GM18520 (cell line): ENCODE data around the gene DIP2C.
"Not testable (repeated sequence)": the region's sequence is repeated elsewhere in the genome, so short reads cannot be mapped to it uniquely, and the experiment has no call there.

Experiments used
- ATAC-seq: cut with Tn5 transposase; IDR thresholded peaks from one replicate; pipeline ENCODE4 v1.9.1; 2021; ENCODE audit not compliant: unreplicated experiment

Gene DIP2C

DNA sequence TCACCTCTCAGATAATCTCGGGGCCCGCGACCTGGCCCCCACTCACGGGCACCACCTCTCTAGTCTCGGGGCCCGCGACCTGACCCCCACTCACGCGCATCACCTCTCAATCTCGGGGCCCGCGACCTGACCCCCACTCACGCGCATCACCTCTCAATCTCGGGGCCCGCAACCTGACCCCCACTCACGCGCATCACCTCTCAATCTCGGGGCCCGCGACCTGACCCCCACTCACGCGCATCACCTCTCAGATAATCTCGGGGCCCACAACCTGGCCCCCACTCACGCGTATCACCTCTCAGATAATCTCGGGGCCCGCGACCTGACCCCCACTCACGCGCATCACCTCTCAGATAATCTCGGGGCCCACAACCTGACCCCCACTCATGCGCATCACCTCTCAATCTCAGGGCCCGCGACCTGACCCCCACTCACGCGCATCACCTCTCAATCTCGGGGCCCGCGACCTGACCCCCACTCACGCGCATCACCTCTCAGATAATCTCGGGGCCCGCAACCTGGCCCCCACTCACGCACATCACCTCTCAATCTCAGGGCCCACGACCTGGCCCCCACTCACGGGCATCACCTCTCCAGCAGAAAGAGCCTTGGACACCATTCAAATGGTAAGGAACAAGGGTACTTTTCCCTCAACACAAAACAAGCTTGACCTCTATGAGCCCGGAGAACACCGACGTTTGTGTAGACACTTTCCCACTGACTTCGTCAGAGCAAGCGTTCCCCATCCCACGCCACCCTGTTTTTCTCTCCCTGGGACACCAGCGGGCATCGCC is 104.8 kb downstream of the DIP2C start:
- ATAC-seq: not testable (repeated sequence)

DNA sequence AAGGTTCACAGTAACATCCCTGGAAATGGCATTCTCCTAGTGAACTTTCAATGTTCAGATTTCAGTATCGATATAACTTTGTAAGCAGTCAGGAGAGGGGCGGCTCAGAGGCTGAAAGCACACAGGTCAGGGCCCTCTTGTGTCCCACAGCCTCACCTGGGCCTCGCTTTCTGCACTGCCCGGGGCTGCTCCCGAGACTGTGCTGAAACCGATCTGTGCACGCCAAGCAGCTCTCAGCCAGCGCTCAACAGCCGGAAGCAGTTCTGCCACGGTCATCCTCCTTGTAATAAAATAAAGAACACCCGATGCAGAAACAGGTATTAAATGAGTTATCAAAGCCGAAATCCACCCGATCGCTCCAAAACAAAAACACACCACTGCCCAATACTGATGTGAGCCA is 106.0 kb downstream of the DIP2C start:
- ATAC-seq: no peak

DNA sequence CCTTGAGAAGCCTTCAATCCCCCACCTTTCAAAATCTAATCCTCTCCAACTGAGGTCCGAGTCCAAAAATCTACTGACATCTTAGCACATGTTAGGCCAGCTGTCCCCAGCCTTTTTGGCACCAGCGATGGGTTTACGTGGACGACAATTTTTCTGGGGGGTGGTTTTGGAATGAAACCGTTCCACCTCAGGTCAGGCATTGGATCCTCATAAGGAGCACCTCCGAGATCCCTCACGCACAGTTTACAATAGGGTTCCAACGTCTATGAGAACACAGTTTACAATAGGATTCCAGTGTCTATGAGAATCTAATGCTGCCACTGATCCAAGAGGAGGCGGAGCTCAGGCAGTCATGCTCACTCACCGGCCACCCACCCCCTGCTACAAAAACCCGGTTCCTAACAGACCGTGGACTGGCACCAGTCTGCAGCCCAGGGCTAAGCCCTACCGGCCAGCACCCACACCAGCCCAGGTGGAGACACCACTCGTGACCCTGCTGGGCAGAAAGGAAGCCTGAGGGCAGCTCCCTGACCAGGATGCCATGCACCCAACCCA is 107.6 kb downstream of the DIP2C start:
- ATAC-seq: no peak

DNA sequence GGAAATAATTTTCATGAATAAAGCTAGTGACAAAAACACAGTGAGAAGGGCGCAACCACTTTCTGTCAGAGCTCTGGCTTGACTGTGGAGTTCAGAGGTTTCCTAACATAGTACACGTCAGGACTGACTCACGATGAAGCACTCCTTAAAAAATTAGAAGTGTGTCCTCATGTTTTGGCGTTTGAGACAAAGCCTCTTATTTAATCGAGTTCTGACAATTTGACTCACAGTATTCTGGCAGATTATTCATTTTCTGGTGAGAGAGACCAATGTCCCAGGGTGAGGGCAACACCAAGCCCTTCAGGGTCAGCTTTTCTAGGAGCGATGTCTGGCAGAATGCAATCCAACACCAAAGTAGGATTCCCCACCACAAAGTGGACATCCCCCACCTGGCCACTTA is 108.7 kb downstream of the DIP2C start:
- no peak for ATAC-seq

DNA sequence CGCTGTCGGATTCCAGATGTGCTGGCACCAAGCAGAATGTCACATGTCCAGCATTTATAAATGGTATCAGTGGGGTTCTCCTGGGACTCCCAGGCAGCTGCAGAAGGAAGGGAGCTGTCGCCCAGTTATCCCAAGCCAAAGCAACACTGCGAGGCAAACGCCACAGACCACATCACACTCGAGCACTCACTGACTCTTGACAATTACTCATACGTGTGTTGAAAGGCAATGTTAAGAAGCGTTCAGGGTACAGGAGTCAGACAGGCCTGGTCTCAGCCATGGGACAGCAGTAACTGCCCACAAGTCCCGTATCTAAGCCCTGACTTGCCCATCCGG is 113.4 kb downstream of the DIP2C start:
- no peak for ATAC-seq

DNA sequence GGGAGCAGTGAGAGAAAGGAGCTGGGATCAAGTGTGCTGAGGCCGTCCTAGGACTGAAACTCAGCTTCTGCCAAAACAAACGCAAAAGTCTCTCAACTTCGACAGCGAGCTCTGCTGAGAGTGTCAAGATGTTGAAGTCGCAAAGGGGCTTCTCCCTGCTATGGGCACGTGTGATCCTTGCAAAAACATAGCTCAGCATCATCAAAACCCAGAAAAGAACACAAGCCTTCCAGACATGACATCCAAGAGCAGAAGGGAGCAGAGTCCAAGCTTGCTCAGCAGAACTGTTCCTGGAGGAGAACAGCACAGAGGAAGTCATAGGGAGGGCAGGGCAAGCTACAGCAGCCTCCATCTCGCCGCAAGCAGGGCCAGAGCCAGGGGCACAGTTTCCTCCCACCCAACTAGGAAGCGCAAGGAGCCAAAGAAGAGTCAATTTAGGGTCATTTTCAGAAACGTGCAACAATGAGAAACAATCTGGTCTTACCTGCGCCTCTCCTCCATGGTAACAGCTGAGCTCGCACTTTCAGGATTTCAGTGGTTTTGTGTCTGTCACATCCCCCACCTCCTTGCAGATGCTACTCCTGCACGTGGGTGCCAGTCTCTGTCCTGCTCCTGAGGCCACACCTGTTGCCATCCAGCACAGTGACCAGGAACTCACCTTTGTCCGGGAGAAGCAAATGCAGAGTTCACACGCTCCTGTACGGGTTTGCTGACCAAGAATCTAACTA is 113.9 kb downstream of the DIP2C start:
- ATAC-seq: no peak

DNA sequence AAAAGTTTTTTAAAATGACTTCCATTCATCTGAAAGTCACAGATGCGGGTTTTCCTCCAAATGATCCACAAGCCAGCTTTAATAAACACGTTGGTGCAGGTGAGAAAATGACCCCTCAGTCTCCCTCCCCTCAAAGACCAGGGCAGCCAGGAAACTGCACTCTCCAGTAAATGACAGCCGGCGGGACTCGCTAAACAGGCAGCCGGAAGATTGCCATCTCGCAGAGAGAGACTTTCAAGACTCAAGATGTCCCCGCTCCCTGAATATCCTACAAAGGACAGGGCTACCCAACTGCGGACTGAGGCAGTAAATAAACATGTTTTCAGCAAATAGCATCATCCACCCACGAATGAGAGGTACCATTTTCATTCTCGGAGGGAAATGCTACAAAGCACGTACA is 116.8 kb downstream of the DIP2C start:
- no peak for ATAC-seq

DNA sequence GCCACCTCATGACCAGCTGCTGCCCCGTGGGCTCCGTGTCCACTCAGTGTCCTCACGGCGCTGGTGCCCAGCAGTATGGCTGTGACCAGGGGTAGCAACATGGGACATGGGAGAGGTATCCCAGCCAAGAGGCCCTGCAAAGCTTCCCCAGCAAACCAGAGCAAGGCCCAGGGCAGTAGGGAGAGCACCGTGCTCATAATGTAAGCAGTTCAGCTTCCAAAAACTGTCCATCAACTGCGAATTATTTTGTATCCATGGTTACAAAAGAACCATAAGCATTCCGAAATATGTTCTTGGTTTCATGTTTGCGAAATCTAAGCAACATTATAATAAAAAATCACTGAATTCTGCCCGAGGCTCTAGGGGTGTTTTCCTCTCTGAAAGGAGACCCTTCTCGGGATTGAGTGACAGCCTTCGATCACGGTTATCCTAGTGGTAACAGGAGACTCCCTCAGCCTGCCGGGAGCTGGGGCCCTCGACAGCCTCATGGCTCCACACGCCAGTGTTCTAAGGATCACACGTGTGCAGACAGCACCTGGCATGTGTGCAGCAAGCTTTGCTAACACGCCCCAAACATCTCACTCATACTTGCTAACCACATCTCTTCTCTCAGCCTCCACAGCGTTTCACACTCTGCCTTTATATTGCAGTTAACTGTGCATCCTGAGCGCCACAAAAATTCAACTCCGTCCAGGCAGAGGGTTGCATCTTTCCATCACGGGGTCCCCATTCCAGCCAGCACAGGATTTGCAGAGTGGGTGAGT is 117.6 kb downstream of the DIP2C start:
- ATAC-seq: no peak

DNA sequence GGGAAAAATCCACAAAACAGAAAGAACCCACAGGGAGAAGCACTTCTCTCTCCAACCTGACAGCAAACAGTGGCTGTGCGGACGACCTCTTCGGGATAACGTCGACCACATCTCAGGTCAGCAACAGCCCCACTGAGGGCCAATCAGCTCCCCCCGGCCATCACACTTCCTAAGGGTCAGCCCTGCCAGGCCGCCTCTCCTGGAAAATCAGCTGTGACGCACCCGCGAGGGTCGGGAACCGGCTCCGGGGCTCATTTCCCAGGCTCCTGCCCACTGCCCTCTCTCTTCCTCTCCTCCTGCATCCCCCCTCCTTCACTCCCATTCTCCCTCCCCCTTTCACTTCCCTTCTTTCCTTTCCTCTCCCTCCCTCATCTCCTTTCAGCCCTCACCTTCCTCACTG is 118.3 kb downstream of the DIP2C start:
- no peak for ATAC-seq

DNA sequence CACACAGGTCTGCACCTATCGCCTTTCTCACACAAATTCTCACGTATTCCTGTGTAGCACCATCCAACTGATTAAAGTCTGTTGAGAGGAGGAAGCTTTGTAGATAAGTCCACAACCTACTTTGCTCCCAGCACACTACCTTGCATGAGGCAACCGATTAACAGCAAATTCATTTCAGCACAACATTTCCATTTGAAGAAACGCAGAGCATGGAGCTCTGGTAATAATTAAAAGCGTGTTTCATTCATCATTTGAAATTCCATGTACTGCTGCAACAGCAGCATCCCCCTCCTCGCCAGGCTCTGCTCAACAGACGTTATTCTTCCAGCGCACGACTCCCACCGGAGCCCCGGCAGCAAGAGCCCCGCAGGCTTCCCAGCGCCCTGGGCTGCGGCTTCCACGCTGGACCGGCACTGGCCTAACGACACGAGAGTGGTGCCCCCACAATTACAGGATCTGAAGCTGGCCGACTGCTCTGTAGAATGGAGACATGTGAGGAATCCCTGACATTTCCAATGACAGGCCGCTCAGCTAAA is 118.8 kb downstream of the DIP2C start:
- ATAC-seq: no peak

DNA sequence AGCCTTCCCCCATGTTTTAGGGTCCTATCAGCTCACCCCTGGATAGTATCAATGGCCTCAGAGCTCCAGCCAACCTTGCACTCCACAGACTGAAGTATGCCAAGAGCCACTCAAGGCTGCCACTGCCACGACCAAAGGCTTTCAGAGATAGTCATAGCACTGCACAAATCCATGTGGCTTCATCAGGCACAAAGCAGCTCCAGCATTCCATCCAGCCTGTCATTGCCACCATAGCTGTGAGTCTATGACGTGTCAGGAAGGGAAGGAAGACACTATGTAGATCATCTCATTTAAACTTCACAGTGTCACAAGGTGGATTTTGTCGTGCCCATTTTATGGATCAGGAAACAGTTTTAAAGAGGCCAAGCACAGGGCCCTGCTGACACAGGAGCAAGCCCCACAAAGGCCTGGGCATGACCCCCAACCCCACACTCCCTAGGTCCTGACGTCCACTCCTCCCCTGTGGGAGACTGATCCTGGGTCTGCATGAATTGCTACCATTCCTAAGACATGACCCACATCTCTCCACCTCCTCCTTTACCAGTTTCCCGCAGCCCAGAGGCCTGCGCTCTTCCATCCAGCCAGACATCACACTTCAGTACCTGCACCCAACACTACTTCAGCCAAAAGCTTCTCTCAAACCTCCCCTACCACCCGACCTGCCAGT is 119.4 kb downstream of the DIP2C start:
- ATAC-seq: no peak

DNA sequence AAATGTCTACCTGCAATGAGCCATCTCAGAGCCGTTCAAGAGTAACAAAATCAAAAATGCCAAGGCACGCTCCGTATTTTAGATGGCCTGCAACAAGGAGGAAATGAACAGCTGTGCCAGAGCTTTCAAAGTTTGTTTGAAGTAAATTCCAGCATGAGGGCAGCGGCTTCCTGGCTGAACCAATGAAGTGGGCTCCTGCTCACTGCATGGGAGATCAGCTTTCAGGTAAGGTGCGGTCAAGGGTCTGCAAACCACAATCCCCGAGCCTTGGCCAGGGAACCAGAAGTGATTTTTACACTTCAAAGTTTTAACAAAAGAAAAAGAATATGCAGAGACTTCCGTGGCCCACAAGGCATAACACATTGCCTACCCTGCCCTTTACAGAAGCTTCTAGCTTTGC is 120.6 kb downstream of the DIP2C start:
- ATAC-seq: no peak

DNA sequence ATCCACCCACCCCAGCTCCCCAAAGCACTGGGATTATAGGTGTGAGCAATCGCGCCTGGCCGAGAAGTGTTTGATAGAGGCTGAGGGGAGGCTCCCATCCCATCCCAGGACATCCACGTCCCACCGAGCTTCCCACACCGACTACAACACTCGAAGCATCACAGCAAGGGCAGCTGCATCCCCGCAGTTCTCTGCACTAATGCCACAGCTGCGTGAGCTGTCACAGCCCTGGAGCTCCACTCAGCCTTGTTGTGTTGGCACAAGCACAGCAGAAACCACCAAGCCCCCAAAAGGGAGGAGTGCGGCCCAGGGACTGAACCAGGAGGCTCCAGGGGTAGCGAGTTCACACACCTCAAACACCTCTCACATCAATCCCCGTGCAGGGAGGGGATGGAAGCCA is 121.6 kb downstream of the DIP2C start:
- no peak for ATAC-seq

DNA sequence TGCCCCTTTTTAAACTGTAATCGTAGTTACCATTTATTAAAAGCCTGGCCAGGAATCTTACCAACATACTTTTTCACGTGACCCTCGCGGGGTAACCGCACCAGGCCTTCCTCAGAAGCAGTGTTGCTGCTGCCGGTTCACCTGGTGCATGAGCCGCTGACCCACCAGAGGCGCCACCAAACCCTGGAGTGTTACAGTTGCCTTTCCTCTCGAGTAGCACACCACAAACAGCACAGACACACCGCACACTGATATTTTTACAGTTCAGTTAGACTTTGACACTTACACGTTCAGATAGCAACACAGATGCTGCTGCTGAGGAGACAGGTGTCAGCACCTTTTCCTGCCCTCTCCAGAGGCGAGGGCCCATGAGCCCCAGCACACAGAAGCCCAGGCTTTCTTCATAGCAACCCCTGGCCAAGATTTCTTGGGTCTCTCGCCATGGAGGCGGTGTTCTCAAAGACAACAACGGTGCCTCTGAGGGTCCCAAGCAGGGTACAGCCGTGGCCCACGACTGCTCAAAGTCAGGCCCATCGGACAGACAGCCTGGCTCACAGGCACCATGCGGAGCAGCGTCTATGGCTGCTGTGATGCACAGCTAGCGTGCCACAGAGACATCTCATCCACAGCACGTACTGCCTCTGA is 123.1 kb downstream of the DIP2C start:
- no peak for ATAC-seq

DNA sequence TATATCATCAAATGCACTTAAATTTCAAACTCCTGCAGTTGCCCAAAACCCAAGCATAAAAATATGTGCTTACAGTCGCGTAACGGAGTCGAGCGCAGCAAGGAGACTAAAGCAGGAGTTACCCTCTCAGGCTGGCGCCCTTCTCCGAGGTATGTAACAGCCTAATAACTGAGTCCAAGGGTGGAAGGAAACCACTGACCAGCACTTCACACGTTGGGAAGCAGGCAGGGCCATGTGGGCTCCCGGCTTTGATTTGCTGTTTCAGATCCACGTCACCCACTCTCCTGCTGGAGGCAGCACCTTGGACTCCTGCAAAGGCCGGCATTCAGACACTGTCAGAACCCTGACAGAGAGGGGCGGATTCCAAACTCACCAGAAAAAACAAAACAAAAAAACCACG is 123.8 kb downstream of the DIP2C start:
- no peak for ATAC-seq

DNA sequence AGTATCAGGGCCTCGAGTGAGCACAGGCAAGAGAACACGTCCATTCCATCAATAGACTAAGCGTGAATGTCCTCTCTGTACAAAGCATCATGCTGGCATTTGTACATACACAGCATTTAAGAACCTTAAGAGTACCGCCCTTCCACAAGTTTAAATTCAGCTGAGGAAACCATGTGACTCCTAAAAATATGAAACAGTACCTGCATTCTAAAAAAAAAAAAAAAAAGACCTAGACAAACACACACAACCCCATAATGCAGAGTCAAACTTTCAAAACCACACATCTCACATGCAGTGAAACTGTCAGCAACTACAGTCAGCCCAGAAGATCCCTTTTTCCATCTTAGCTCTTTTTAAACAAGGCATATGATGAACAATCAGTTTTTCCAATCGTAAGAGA is 124.3 kb downstream of the DIP2C start:
- ATAC-seq: no peak

DNA sequence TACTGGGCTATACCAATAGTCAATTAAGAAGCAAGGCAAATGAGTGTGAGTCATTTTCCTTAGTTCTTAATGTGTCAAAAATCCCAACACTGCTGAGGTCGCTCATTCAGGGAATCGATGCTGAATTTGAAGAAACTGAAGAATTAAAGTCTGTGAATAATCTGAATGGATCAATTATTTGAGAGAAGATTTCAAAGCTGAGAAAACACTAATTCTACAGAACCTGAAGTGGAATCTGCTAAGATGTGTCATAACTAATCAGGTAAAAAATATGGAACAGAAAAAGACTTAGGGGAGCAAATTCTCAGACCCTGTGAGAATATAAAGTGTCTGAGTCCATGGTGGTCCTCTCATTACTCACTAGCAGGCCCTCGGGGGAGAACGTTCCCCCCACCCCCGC is 125.6 kb downstream of the DIP2C start:
- ATAC-seq: no peak

DNA sequence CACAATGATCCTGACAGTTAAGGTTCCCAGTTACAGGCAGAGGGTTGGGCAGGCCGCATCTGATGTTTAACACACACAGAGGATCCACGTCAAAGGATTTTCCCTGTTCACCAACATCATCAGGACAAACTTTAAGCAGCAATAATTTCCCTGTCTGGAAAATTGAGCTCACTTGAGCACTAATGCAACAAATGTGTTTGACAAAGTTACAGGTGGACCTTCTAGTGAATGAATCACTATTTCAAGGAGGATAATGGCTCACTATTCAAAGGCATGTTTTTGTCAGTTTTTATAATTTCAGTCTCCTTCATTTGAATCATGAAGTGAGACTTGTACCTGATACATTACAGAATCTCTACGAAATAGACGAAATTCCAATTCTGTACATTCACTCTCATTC is 127.3 kb downstream of the DIP2C start:
- ATAC-seq: no peak

DNA sequence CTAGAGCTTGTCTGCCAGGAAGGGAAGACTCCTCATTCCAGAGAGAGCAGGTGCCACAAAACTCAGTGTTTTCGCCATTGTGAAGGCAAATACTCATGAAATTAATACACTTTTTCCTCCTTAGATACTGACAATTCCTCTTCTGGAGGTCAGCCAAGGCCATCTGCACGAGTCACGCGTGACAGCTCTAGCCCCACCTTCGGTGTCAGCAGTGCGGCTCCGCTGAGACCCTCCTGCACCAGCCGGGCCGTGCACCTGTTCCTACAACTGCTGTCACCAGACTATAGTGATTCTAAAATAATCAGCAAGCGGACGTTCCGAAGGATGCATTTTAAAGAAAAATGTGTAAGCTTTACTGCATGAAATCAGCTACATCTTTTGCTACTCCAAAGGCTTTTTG is 127.7 kb downstream of the DIP2C start:
- ATAC-seq: no peak

DNA sequence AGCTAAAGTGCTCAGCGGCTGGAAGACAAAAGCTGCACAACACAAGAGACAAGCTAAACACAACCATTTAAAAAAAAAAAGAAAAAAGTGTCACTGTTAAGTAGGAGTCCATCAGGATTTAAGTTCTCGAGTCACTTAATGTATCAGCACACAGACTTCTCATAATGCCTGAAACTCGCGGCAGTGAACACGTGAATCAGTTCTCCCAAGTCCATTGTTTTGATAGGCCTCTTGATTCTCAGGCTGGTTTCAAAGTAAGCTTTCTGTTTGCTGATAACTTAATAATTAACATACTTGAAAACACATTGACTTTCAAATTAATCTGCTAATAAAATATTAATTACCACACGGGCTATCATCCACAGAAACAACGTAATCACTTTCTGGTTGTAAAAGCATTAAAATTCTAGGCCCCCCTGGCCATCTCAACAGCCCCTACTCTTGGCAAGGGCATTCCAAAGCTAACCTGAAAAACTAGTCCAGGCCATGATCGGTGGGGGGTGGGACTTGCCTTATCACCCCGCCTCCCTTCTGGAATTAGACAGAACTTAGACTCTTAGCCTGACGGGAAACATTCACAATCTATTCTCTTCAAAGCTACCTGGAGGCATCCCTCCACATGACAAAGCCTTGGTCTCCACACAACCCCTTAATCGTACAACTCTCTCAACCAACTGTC is 129.0 kb downstream of the DIP2C start:
- ATAC-seq: no peak
